ENCODE results near the gene SMURF2.
"Not testable (repeated sequence)": the region's sequence is repeated elsewhere in the genome, so short reads cannot be mapped to it uniquely, and the experiment has no call there.

Gene SMURF2

GRCh38 chr17:64662774-64663367 lies 764 bp upstream of the SMURF2 start:
- DNase-seq (ENCODE audit: low spot score): no peak
- TF ChIP-seq, protein P1, sequence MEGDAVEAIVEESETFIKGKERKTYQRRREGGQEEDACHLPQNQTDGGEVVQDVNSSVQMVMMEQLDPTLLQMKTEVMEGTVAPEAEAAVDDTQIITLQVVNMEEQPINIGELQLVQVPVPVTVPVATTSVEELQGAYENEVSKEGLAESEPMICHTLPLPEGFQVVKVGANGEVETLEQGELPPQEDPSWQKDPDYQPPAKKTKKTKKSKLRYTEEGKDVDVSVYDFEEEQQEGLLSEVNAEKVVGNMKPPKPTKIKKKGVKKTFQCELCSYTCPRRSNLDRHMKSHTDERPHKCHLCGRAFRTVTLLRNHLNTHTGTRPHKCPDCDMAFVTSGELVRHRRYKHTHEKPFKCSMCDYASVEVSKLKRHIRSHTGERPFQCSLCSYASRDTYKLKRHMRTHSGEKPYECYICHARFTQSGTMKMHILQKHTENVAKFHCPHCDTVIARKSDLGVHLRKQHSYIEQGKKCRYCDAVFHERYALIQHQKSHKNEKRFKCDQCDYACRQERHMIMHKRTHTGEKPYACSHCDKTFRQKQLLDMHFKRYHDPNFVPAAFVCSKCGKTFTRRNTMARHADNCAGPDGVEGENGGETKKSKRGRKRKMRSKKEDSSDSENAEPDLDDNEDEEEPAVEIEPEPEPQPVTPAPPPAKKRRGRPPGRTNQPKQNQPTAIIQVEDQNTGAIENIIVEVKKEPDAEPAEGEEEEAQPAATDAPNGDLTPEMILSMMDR (IDR thresholded peaks at IDR 0.05; ENCODE audit: extremely low read depth, missing control alignments): no peak

GRCh38 chr17:64661726-64661975 lies 456 bp downstream of the SMURF2 start:
- TF ChIP-seq, protein P1 (IDR thresholded peaks at IDR 0.05; ENCODE audit: extremely low read depth, missing control alignments): no peak

DNA sequence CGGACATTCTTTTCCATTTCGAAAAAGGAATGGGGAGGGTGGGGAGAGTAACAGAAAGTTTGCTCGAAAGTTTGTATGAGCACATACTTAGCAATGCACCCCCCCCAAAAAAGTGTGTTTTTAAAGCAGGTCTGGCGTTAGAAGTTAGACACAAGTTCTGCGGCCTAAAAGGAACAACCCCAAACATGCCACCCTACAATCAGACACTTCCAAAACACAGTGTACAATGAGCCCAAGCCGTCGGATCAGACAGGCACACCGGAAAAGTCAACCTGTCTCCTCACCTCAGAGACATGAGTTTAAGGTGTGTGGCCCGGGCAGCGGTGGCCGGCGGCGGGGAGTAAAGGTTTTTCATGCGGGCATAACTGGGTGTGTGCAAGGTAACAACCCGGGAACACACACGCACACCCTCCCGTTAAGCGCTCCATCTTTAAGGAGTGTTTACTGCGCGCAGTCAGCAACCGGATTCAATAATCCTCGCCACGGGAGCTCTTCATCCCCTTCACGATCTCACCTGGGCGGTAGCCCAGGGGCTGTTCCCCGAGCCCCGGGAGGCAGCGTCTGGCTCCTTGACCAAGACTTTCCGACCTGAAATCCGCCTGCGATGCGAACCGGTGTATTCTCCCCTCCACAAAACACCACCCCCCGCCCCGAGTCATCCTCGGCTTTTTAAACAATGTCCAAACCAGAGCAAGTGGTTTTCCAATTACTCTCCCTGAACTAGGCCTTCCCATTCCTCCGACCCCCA lies 955 bp downstream of the SMURF2 start:
- DNase-seq (ENCODE audit: low spot score): peak; percentile 33

More at GRCh38 chr17:64661726-64661975, 456 bp downstream of the SMURF2 start:
- DNase-seq (ENCODE audit: low spot score): no peak

DNA sequence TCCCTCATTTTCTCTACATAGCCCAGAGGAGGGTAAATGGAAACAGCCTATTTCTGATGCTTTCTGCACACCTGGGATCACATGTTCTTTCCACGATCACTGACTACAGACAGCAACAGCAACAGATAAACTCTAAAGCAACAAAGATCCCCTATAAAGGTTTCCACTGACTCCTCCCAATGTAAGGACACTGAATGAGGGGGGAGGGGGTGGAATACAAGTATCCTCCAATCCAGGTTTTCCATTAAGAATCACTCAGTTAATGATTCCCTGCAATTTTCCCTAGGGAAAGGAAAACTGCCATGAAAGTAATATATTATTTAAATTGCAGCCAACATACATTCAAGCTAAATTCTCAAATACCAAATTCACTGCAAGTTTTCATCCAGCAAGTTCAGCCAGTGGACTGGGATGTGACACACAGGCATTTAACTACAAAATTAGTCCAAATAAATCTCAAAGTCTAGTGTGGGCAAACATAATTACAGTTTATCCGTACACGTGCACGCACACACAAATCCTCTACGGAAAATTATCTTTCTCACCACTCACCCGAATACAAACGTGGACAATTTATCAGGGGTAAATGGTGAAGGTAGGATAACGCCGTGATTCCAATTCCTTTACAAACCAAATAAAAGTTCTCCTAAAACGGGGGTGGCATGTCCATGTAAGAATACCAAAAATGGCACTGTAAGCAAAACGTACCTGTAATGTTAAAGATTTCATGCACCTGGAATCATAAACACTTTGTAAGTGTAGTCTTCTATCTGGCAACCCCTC lies 1.7 kb downstream of the SMURF2 start:
- not testable (repeated sequence) for DNase-seq (ENCODE audit: low spot score)

DNA sequence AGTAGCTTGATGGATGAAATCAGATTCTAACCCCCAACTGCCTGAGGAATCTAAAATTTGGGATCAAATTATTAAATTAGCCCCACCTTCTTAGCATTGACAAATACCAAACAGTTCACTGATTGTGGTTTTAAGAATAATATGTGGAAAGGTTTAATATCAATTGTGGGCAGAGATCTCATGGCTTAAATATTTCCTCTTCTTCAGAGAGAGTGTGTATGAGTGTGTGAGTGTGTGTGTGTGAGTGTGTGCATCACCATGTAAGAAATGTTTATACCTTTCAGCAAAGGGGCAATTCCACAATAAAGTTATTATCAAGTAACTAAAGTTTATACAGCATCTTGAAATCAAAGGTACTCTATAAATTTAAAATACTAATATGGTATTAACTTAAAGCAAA lies 3.2 kb downstream of the SMURF2 start:
- TF ChIP-seq, protein P1 (IDR thresholded peaks at IDR 0.05; ENCODE audit: extremely low read depth, missing control alignments): no peak
- no peak for DNase-seq (ENCODE audit: low spot score)

- DNase-seq (ENCODE audit: low spot score): no peak
- TF ChIP-seq, protein P1 (IDR thresholded peaks at IDR 0.05; ENCODE audit: extremely low read depth, missing control alignments): no peak
Measured at GRCh38 chr17:64657610-64658125, 4.4 kb downstream of the SMURF2 start.

- DNase-seq (ENCODE audit: low spot score): no peak
Measured at GRCh38 chr17:64655704-64656103, 6.4 kb downstream of the SMURF2 start.

DNA sequence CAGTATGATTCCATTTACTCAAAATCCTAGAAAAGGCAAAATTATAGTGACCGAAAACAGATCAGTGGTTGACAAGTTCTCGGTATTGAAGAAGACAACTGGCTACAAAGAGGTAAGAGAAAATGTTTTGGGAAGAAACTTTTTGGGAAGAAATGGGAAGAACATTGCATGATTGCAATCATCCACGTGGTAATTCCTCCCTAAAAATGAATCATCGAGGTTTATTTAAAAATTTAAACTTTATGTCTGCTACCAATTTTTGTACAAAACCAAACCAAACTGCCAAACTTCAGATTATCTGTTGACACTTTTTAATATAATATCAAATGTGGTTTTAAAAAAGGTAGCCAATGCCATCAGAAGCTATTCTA lies 8.1 kb downstream of the SMURF2 start:
- TF ChIP-seq, protein P1 (IDR thresholded peaks at IDR 0.05; ENCODE audit: extremely low read depth, missing control alignments): no peak
- DNase-seq (ENCODE audit: low spot score): no peak

More at GRCh38 chr17:64655704-64656103, 6.4 kb downstream of the SMURF2 start:
- TF ChIP-seq, protein P1 (IDR thresholded peaks at IDR 0.05; ENCODE audit: extremely low read depth, missing control alignments): no peak
